AML-193 (cell line): ENCODE data around the gene S100A6.
"Not testable (repeated sequence)": the region's sequence is repeated elsewhere in the genome, so short reads cannot be mapped to it uniquely, and the experiment has no call there.

Experiments
- DNase-seq, 2 experiments: peaks; one replicate each; lab custom pipeline; 2025; lab: John Stamatoyannopoulos, UW

Gene S100A6

DNA sequence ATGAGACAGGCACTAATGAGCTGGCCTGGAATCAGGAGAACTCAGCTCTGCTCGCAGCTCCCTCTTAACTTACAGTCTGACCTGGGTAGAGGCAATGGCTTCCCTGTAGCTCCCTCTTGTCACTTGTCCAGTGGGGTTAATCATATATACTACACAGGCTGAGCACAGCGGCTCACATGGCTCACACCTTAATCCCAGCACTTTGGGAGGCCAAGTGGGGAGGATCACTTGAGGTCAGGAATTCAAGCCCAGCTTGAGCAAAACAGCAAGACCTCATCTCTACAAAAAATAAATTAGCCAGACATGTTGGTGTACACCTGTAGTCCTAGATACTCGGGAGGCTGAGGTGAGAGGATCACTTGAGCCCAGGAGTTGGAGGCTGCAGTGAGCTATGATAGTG lies 4.2 kb downstream of the S100A6 start:
- no peak for DNase-seq

DNA sequence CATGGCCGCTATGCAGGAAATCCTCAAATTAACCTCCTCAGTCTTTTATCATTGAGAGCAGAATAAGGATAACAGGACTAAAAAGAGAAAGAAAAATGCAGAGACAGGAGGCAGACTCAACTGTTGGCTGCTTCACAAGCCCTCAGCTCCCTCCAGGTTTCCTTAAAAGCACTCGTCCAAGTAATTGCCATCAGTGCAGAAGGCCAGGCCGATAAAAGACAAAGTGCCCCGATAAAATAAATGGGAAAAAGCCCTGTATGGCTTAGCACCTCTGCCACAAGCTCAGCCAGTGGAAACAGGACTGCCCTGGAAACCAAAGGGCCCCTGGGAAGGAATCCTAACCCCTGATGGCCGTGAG lies 8.1 kb downstream of the S100A6 start:
- DNase-seq: no peak

DNA sequence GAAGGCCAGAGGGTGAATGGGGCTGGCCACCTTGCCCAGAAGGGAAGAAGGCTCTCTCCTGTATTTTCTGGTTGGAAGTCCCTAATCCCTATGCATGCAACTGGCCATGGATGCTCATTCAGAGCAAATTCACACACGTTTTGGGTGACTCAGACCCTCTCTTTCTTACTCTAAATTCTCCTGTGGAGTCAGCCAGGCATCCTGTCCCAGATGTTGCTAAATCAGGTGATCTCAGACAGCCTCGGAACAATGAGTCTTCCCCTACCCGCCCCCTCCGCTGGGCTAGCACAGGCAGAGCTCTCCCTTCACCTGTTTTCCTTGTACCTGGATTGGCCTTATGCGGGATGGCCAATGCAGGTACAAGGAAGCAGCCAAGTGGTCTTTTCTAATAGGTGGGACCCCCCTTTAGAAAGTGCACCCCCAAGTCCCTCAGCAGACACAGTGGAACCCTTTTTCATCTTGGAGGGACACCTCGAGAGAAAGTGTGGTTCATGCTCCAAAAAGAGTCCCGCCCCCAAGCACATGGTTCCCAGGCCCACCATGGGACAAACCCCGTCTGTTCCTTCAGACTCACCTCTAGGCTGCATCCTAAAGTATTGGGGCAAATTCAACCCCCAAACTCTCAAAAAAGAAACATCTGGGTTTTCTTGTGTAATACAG lies 8.6 kb downstream of the S100A6 start:
- no peak for DNase-seq

DNA sequence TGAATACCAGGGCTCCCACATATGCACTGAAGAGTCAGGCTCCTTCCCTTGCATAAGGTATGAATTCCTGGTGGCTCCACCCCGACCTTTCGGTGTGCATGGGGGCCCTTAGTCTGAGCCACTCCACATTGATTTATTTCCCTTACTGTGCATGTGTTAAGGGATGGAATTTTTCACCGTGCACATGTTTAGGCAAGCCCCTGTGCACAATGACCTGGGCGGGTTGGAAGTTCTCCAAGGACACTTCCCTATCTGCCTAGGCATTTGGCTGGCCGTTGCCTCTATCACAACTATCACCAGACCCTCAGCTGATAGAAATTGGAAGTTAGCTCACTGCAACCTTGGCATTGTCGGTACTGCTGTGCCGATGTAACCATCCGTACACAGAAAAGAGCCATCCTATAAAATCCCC lies 9.7 kb downstream of the S100A6 start:
- no peak for DNase-seq

DNA sequence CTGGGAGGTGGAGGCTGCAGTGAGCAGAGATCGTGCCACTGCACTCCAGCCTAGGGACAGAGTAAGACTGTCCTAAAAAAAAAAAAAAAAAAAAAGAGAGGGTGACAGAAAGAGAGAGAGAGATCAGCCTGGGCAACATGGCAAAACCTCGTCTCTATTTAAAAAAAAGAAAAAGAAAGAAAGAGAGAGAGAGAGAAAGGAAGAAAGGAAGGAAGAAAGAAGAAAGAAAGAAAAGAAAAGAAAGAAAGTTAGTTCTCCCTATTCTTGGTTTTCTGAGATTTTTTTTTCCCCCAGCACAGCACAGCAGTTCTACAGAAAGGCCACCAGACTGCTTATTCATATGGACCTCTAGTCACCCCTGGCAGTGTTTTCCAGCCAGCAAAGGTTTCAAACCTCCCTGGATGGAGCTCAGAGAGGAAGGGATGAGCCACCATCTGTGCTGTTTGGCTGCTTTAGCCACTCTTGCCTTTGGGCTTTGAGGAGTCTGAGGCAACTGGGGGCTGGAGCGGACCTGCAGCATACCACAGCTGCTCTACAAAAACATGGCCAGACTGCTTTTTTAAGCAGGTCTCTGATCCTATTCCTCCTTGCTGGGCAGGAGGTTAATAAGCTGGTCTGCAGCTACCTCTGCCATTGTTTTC lies 10.6 kb downstream of the S100A6 start:
- no peak for DNase-seq

DNA sequence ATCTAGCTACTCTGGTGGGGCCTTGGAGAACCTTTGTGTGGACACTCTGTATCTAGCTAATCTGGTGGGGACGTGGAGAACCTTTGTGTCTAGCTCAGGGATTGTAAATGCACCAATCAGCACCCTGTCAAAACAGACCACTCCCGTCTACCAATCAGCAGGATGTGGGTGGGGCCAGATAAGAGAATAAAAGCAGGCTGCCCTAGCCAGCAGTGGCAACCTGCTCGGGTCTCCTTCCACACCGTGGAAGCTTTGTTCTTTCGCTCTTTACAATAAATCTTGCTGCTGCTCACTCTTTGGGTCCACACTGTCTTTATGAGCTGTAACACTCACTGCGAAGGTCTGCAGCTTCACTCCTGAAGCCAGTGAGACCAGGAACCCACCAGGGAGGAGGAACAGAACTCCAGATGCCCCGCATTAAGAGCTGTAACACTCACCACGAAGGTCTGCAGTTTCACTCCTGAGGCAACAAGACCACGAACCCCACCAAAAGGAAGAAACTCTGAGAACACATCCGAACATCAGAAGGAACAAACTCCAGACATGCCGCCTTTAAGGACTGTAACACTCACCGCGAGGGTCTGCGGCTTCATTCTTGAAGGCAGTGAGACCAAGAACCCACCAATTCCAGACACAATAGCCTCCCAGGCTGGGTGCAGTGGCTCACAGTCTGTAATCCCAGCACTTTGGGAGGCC lies 13.3 kb downstream of the S100A6 start:
- DNase-seq: not testable (repeated sequence)

DNA sequence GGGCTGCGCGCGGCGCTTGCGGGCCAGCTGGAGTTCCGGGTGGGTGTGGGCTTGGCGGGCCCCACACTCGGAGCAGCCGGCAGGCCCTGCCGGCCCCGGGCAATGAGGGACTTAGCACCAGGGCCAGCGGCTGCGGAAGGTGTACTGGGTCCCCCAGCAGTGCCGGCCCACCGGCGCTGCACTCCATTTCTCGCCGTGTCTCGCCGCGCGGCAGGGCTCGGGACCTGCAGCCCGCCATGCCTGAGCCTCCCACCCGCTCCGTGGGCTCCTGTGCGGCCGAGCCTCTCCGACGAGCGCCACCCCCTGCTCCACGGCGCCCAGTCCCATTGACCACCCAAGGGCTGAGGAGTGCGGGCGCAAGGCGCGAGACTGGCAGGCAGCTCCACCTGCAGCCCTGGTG lies 14.0 kb downstream of the S100A6 start:
- not testable (repeated sequence) for DNase-seq

DNA sequence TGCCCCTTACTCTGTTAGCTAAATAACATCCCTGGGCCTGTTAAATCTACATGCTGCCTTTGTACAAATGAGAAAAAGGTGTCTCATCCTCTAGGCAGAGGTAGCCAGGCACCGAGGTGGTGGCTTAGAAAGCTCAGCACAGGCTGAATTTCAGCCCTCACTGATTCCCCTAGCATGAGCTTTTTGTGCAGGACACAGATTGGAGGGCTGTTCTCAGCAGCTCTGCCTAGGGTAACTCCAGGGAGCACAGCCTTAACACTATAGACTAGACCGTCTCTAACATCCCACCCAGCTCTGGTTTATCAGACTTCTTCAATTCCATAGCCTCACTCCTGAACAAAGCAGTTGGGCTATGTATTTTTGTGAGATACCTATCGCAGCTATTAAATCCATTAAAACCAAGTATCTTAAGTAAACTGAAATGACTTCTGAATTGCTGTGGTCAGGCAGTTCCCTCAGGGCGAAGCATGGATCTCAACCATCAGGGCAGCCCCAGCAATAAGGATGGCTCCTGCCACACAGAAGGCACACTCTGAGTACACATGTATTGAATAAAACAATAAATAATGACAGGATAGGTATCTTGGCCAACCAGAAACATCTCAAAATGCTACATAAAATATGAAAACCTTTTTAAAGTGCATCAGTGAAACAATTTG lies 14.8 kb downstream of the S100A6 start:
- no peak for DNase-seq

DNA sequence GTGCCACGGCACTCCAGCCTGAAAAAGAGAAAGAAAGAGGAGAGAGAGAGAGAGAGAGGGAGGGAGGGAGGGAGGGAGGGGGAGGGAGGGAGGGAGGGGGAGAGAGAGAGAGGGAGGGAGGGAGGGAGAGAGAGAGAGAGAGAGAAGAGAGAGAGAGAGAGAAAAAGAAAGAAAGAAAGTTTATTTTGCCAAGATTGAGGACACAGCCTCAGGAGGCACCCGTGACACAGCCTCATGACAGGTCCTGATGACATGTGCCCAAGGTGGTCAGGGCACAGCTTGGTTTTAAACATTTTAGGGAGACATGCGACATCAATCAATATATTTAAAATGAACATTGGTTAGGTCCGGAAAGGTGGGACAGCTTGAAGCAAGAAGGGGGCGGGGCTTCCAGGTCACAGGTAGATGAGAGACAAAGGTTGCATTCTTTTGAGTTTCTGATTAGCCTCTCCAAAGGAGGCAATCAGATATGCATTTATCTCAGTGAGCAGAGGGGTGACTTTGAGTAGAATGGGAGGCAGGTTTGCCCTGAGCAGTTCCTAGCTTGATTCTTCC lies 15.6 kb downstream of the S100A6 start:
- DNase-seq: not testable (repeated sequence)

DNA sequence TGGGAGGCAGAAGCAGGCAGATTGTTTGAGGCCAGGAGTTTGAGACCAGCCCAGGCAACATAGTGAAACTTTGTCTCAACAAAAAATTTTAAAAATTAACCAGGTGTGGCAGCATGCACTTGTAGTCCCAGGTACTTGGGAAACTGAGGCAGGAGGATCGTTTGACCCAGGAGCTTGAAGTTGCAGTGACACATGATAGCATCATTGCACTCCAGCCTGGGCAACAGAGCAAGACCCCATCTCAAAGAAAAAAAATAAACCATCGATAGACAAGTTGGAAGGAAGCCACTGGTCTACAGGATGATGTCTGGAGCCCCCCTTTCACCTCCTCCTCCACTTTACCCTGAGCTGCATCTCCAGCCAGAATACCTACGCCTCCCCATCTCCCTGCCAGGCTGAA lies 16.5 kb downstream of the S100A6 start:
- DNase-seq: no peak

DNA sequence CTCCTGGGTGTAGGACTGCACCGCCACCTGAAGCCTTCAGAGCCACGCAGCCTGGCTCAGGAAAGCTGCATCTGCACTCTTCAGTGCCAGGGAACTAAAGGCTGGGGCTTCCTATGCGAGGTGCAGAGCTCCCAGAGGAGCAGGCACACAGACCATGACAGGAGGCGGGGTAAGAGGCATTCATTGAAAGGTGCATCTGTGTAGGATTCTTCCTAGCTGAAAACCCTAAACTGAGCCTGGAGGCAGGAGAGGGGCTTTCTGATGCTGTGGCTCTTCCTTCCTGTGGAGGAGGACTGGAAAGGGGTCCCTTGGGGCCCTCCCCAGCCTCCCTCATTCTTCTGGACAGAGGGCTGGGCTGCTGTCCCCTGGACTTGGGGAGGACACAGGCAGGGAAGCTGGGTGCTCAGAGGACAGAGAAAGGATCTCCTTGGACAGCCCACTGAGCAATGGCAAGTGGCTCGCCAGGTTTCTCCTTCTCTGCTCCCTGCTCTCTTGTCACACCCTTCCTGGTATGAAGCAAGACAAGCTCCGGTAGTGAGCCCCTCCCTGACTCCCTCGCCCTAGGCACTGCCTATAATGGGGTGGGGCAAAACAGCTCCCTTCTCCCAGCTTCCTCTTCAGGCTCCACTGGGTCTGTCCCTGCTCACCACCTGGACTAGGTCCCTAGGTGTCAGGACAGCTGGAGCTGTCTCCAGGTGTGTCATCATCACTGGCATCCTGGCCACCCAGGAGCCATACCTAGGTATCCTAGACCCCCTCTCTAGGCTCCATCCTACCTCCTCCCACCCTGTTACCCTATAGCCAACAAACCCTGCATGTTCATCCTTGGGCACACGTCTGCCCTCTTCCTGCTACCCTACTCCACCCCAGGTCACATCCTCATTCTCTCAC lies 20.0 kb downstream of the S100A6 start:
- peak; percentile 43 to 61 for DNase-seq

DNA sequence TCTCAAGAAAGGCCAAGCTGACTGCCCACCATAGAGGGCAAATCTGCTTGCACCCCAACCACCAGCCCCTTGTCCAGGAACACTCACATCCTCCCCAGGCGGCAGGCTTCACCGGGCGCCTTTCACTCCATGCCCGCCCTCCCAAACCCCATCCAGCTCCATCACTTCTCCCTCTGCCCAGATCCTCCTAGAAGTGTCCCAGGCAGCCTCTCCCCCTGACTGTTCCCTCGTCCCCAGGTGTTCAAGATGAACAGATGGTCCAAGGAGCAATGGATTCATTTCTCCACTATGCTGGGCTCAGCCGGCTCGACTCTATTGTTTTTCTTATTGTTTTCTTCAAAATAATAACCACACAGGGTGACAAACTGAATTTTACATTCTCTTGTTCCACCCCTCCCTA lies 22.1 kb downstream of the S100A6 start:
- DNase-seq: no peak

DNA sequence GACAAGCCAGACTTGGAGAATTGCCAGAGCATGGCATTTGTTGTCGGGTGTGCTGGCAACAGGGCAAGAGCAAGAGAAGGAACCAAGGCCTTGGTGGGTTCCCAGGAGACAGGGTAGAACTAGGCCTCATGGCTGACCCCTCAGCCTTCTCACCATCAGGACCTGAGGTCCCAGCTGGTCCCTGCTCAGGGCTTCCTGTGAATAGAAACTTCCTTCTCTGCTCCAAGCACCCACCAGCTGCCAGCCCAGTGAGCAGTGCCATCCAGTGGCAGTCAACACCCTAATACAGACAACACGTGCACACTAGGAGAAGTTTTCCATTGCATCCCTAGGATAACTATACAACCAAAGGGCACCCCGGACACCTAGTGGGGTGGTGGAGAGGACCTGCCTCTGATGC lies 22.8 kb downstream of the S100A6 start:
- DNase-seq: peak in 1 of 2 experiments; percentile 5

DNA sequence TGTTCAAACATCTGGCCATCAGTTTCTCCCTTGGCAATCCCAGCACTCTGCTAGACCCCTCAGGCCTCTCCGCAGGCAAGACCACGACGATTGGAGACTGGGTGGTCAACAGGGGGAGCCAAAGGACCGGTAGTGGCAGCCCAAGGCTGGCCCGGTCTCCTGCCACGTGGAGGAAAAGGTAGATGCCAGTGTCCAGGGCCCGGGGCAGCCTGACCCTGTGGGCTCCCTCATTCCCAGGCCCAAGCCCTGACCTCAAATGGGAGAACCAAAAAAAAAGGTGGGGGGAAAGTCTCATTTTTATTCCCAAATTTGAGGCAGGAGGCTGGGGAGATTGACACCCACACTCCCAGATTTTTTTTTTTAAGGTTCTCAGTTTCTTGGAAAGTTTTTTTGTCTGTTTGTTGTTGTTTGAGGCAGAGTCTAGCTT lies 24.8 kb downstream of the S100A6 start:
- DNase-seq: peak; percentile 69 to 73

DNA sequence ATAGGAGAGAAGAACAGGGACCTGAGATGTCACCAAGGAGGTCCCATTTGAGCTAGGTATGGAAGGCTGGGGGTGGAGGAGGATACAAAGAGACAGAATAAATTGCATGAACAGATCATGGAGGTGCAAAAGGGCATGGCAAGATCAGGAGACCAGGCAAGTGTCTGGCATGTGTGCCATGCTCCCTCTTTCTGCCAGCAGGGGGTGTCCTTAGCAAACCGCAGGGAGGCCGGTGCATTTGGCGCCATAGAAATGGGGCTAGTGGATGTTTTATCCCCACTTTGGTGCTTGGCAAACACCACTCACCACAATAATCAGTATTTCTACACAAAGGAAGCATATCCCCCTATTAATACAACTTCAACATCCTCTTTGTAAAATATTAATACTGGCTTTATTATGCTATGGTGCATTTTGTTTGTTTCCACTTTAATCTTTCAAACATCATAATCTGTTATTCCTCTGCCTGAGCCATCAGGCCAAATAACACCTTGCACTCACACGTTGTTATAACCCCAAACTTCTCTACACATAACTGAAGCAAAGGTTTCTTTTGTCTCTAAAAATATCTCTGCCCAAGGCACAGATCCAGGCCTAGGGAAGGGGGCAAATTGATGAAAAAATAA lies 25.9 kb downstream of the S100A6 start:
- peak; percentile 57 to 62 for DNase-seq

DNA sequence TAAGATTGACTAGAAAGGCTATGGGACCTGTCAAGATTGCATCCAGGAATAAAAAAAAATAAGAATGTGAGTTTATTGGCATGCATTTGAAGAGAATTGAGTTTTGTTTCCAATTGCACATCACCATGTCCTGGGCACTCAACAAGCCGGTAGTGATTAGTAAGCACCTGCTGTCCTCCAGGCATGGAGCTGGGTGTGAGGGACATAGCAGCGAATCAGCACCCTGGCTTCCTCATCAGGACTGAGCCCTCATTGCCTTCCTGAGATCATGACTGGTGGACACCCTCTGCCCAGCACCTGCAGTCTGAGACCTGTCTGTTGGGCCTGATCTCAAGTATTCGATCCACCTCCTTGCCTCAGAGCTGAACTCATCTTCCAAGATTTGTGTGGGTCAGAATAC lies 26.8 kb downstream of the S100A6 start:
- DNase-seq: no peak

DNA sequence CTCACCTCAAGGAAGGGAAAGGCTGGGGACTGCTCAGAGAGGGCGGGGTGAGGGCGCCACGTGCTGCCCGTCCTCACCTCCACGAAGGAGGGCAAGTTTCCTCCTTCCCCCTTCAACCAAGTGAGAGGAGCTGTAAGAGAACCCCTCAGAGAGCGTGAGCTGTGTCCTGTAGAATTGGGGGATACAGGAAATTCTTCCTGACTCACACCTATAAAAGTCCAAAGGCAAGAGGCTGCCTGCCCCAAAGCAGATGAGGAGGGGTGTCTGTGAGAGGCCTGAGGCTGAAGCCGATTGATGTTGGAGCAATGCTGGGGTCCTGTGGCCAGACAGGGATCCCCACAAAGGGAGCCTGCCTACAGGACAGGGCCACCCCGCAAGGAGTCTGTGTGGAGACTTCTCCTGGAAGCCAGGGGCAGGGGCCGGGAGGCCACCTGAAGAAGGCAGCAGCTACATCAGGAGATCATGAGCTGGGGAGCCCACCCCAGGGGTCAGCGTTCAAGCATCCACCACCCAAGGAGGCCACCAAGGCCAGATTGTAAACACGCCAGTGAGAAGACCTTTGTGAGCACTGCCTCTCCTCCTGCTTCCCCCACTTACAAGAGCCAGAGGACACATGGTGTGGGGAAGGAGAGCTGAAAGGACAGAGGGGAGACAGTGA lies 27.7 kb downstream of the S100A6 start:
- DNase-seq: no peak

DNA sequence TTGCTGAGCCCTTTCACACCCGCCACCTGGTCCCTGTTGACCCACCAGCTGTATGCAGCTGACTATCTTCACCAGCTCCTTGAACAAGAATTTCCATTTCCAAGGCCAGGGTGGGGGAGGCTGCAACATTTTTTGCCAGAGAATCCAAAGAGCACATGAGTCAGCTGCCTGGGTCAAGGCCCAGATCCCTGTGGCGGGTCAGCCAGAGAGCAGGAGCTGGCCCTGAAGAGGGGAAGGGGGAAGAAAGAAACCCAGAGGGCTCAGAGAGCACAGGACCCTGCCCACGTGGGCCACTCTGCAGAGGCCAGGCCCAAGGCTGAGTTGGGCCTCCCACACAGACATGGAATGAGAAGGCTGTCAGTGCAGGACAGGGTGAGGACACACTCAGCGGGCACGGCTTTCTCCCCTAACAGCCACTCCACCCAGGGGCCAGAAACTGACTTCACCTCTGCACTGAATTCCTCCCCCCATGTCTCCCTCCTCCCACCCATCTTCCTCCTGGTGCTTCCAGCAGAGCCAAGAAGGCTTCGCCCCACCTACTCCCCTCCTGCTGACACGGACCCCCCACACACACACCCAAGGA lies 28.9 kb downstream of the S100A6 start:
- no peak for DNase-seq

DNA sequence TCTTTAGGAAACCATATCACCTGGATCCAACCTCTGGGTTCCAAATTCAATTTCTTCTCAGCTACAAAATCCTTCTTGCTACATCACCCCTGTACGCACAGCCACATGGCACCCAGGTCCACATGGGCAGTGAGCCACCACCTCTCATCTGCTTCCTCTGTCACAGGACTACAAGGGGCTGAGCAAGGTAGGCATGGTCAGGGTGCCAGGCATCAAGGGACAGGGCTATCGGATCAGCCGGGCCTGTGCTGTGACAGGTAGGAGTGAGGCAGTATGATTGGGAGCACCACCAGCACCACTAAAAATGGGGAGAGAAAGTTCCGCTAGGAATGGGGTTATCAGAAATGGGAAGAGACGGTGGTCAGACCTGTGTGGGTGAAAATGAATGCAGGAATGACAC lies 29.4 kb downstream of the S100A6 start:
- no peak for DNase-seq

DNA sequence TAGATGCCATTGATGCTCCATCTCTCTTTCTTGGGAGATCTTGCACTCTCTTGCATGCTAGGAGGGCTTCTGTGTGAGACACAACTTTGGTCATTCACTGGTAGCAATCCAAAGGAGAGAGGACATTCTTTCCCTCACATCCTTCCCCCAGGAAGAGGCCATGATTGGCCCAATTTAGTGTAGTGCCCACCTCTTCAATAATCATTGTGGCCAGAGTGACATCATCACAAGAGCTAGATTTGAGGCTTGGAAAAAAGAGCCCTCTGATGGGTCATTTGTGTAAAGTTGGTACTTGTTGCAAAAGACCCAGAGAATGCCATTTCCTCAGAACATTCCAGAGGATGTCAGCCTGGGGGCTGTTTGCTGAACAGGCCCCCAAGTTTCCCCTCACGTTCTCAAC lies 30.2 kb downstream of the S100A6 start:
- DNase-seq: no peak
